HEK293 (cell line): ENCODE results near the gene SNTG2.

ENCODE experiments used
- CTCF ChIA-PET: fragments of 350-600 bp; formaldehyde crosslinking; extraction: SDS; loops from one replicate; lab custom pipeline; 2021; ENCODE audit warnings: antibody characterized with exemption; lab: Yijun Ruan, JAX
- POLR2A ChIA-PET: fragments of 300-600 bp; formaldehyde crosslinking; extraction: SDS; loops from one replicate; lab custom pipeline; 2020; ENCODE audit warnings: antibody characterized with exemption, inconsistent platforms; lab: Yijun Ruan, JAX
- H3K27ac ChIP-seq: fragments of 200-500 bp; sonication (Bioruptor generic); 2 replicates; pipeline ENCODE4 v1.5.1; 2014; ENCODE audit warnings: low read depth, low read length, control low read depth, inconsistent platforms; ENCODE audit errors: extremely low read depth
- H3K36me3 ChIP-seq, 2 experiments: fragments of 200-500 bp in 1 of 2; sonication (Bioruptor generic) in 1 of 2; 1 replicate in 1 of 2; 2 replicates in 1 of 2; pipeline ENCODE4 v1.5.1; 2014 to 2017; ENCODE audit warnings: inconsistent platforms in 2 of 2, low read length in 2 of 2; ENCODE audit not compliant: control insufficient read depth in 2 of 2, insufficient read depth in 1 of 2
- H3K4me1 ChIP-seq: fragments of 200-500 bp; sonication (Bioruptor generic); 2 replicates; pipeline ENCODE4 v1.5.1; 2014; ENCODE audit warnings: mild to moderate bottlenecking, low read length, inconsistent platforms; ENCODE audit not compliant: control insufficient read depth, insufficient read depth
- H3K4me3 ChIP-seq: 2 replicates; pipeline ENCODE4 v1.5.1; 2011; ENCODE audit warnings: low read depth, mild to moderate bottlenecking, control low read depth, low read length, moderate library complexity
- H3K9me3 ChIP-seq: fragments of 200-500 bp; sonication (Bioruptor generic); 2 replicates; pipeline ENCODE4 v1.5.1; 2014; ENCODE audit warnings: low read depth, low read length, inconsistent platforms; ENCODE audit not compliant: control insufficient read depth, insufficient read depth
- CTCF ChIP-seq: fragments of 450-650 bp; formaldehyde crosslinking; IDR thresholded peaks from 2 replicates; pipeline ENCODE4 v1.5.1; 2016; ENCODE audit warnings: missing biosample characterization, missing genetic modification characterization
- KLF7 ChIP-seq: fragments of 450-650 bp; formaldehyde crosslinking; IDR thresholded peaks from 2 replicates; pipeline ENCODE4 v1.5.1; 2016; ENCODE audit warnings: missing biosample characterization, missing genetic modification characterization, borderline replicate concordance
- PRDM2 ChIP-seq: fragments of 450-650 bp; formaldehyde crosslinking; IDR thresholded peaks from 2 replicates; pipeline ENCODE4 v1.5.1; 2016; ENCODE audit warnings: missing biosample characterization, missing genetic modification characterization, borderline replicate concordance
- PRDM6 ChIP-seq: fragments of 450-650 bp; formaldehyde crosslinking; IDR thresholded peaks from 2 replicates; pipeline ENCODE4 v1.5.1; 2017; ENCODE audit warnings: missing biosample characterization, missing genetic modification characterization
- SP2 ChIP-seq: fragments of 450-650 bp; formaldehyde crosslinking; IDR thresholded peaks from 2 replicates; pipeline ENCODE4 v1.5.1; 2016; ENCODE audit warnings: missing biosample characterization, missing genetic modification characterization
- WT1 ChIP-seq: fragments of 450-650 bp; formaldehyde crosslinking; IDR thresholded peaks from 2 replicates; pipeline ENCODE4 v1.5.1; 2016; ENCODE audit warnings: missing biosample characterization, missing genetic modification characterization
- ZEB2 ChIP-seq: fragments of 450-650 bp; formaldehyde crosslinking; IDR thresholded peaks from 2 replicates; pipeline ENCODE4 v1.5.1; 2016; ENCODE audit warnings: missing biosample characterization, missing genetic modification characterization
- ZNF202 ChIP-seq: fragments of 450-650 bp; formaldehyde crosslinking; IDR thresholded peaks from 2 replicates; pipeline ENCODE4 v1.5.1; 2016; ENCODE audit warnings: missing biosample characterization, missing genetic modification characterization, borderline replicate concordance
- ZNF274 ChIP-seq, 2 experiments: fragments of 200-500 bp in 1 of 2; fragments of 450-650 bp in 1 of 2; sonication (Bioruptor generic) in 1 of 2; formaldehyde crosslinking in 1 of 2; IDR thresholded peaks; 2 replicates each; pipeline versions ENCODE4 v1.5.1 to v1.6.1; 2014 to 2016; ENCODE audit warnings: borderline replicate concordance in 1 of 2, inconsistent platforms in 1 of 2, low read length in 1 of 2, missing biosample characterization in 1 of 2, missing genetic modification characterization in 1 of 2
- ZNF354C ChIP-seq: fragments of 450-650 bp; formaldehyde crosslinking; IDR thresholded peaks from 2 replicates; pipeline ENCODE4 v1.5.1; 2016; ENCODE audit warnings: missing biosample characterization, missing genetic modification characterization, low read depth, borderline replicate concordance
- ZNF518A ChIP-seq: fragments of 450-650 bp; formaldehyde crosslinking; conservative IDR thresholded peaks from 2 replicates; pipeline ENCODE4 v1.5.1; 2016; ENCODE audit warnings: low read depth, missing biosample characterization, missing genetic modification characterization
- ZNF624 ChIP-seq: fragments of 450-650 bp; formaldehyde crosslinking; IDR thresholded peaks from 2 replicates; pipeline ENCODE4 v1.5.1; 2017; ENCODE audit warnings: missing biosample characterization, missing genetic modification characterization
- ZNF843 ChIP-seq: fragments of 450-650 bp; formaldehyde crosslinking; IDR thresholded peaks from 2 replicates; pipeline ENCODE4 v1.5.1; 2016; ENCODE audit warnings: missing biosample characterization, missing genetic modification characterization

The SNTG2 gene

GRCh38 chr2:1017827-1018226 is 67.2 kb downstream of the SNTG2 start (continued):
- TF ChIP-seq SP2 (tag by site-specific recombination) (no peak), KLF7 (tag by site-specific recombination) (no peak), WT1 (no peak), ZNF843 (tag by site-specific recombination) (no peak)

- Histone ChIP-seq H3K4me3 (no peak overlapping the region), H3K27ac (no peak overlapping the region), H3K36me3 (no peaks in the 10 kb centered on the region), H3K4me1 (no peaks in the 10 kb centered on the region), H3K9me3 (no peaks in the 10 kb centered on the region)
- POLR2A ChIA-PET = no interaction called here
- no peak for TF ChIP-seq ZNF354C (tag by site-specific recombination)
- TF ChIP-seq ZEB2 (tag by site-specific recombination) = no peak
- TF ChIP-seq ZNF518A (tag by site-specific recombination) = no peak
- TF ChIP-seq PRDM6 (tag by site-specific recombination) = no peak
- TF ChIP-seq ZNF202 (tag by site-specific recombination) = no peak
- TF ChIP-seq PRDM2 (tag by site-specific recombination) = no peak
- TF ChIP-seq ZNF624 (tag by site-specific recombination) = no peak
- TF ChIP-seq ZNF274 (IDR thresholded peaks at IDR 0.05; ENCODE audit: low read length) = no peak
- TF ChIP-seq ZNF274 (tag by site-specific recombination; IDR thresholded peaks at IDR 0.05; ENCODE audit: borderline replicate concordance) = no peak
- TF ChIP-seq CTCF (tag by site-specific recombination) = no peak
- CTCF ChIA-PET = no interaction called here
Measured at GRCh38 chr2:1020206-1020605, 69.6 kb downstream of the SNTG2 start.
